ENCODE results near the gene TRPC3. TPM values are rescaled to one million over a fixed set of nuclear protein-coding genes. Genes with fewer than 3 reads are reported as not detected.

TRPC3 gene
- total and polyA plus RNA-seq, 2 of the 8 experiments (the other 6 are each of a cell fraction or from before 2014, with no cell fraction given): 0.37 to 0.41 TPM

- H3K9me3 ChIP-seq (ENCODE audit: insufficient read depth in 2 of 2, low read depth in 1 of 2, low read length in 1 of 2): no peaks in the 10 kb centered on the region
- no peak overlapping the region for H3K18ac ChIP-seq (ENCODE audit: extremely low read depth, low read length)
- CTCF ChIA-PET (ENCODE audit: partially characterized antibody): interaction anchor here (1.0 kb wide), 1 partner anchor 22 kb away, joined by 3 read pairs; no protein-coding TSS in a partner anchor
- no peak overlapping the region for H4K5ac ChIP-seq (ENCODE audit: insufficient read length, low read depth, low read length)
- no peak overlapping the region for H4K91ac ChIP-seq (replicated peaks; ENCODE audit: insufficient read length, low read length)
- H3K27me3 ChIP-seq (replicated peaks in 1 of 4; ENCODE audit: control insufficient read depth in 3 of 4, extremely low read depth in 1 of 4, insufficient read depth in 3 of 4, low read length in 3 of 4): no peaks in the 10 kb centered on the region
- H3K23me2 ChIP-seq (ENCODE audit: low read depth, low read length): no peaks in the 10 kb centered on the region
- H4K8ac ChIP-seq (ENCODE audit: extremely low read depth, insufficient read depth, low read length): no peak overlapping the region
- H3K4me2 ChIP-seq (ENCODE audit: insufficient read depth in 1 of 2, low read depth in 2 of 2, low read length in 2 of 2): no peak overlapping the region
- DNase-seq (ENCODE audit: low read depth in 1 of 2, low spot score in 2 of 2) (no peak), FAIRE-seq (no peak)
- no peak overlapping the region for H3K27ac ChIP-seq (ENCODE audit: low read depth, low read length)
- H2AFZ ChIP-seq (ENCODE audit: low read length): no peak overlapping the region
- H3K14ac ChIP-seq (ENCODE audit: insufficient read length): no peak overlapping the region
- H2BK15ac ChIP-seq (ENCODE audit: low read length): no peak overlapping the region
- H3K23ac ChIP-seq (ENCODE audit: insufficient read length): no peak overlapping the region
- no peak overlapping the region for H3K56ac ChIP-seq (replicated peaks; ENCODE audit: insufficient read length, low read depth, low read length)
- H4K20me1 ChIP-seq (replicated peaks in 1 of 2; ENCODE audit: control insufficient read depth in 1 of 2, insufficient read depth in 2 of 2, low read length in 2 of 2): no peaks in the 10 kb centered on the region
- no peak overlapping the region for H2BK120ac ChIP-seq (replicated peaks; ENCODE audit: low read depth, low read length)
- POLR2A ChIA-PET (ENCODE audit: partially characterized antibody): no interaction called here
- no peak overlapping the region for H3K9ac ChIP-seq (replicated peaks in 1 of 4; ENCODE audit: extremely low read depth in 1 of 4, low read depth in 3 of 4, low read length in 3 of 4)
- H3K4me3 ChIP-seq (ENCODE audit: extremely low read depth in 1 of 4, insufficient read depth in 2 of 4, low read depth in 3 of 4, low read length in 4 of 4): no peak overlapping the region
- H2BK12ac ChIP-seq (ENCODE audit: low read depth, low read length): no peak overlapping the region
- no peaks in the 10 kb centered on the region for H3K79me2 ChIP-seq (ENCODE audit: control insufficient read depth in 1 of 2, insufficient read depth in 2 of 2, low read length in 2 of 2)
- H2AK5ac ChIP-seq (ENCODE audit: low read depth, low read length): no peak overlapping the region
- no peak overlapping the region for H2BK20ac ChIP-seq (ENCODE audit: low read length)
- H3K4ac ChIP-seq (replicated peaks; ENCODE audit: insufficient read length, low read depth, low read length): no peak overlapping the region
- H3K79me1 ChIP-seq (ENCODE audit: low read depth, low read length): no peaks in the 10 kb centered on the region
- H3K36me3 ChIP-seq (ENCODE audit: control insufficient read depth in 2 of 4, insufficient read depth in 4 of 4, low read length in 3 of 4): no peaks in the 10 kb centered on the region
- WGBS, 2 experiments (ENCODE audit: extremely low coverage in 1 of 2, insufficient coverage in 1 of 2, insufficient read length in 1 of 2, insufficient replicate concordance in 2 of 2, low coverage in 1 of 2, low lambda C conversion rate in 2 of 2, missing lambda C conversion rate in 1 of 2): 64% methylated on average over 2 of the region's 2 CpGs; no CpG with 5 or more reads in 1 of the 2 experiments
- no peak overlapping the region for H2BK5ac ChIP-seq (ENCODE audit: low read depth, low read length)
- H3K4me1 ChIP-seq (replicated peaks in 1 of 4; ENCODE audit: control insufficient read depth in 3 of 4, insufficient read depth in 4 of 4, low read length in 3 of 4): no peaks in the 10 kb centered on the region; a peak in 1 of 7 replicates
- no peak for TF ChIP-seq POU5F1 (IDR thresholded peaks at IDR 0.05; ENCODE audit: low read depth, low read length)
- TF ChIP-seq EP300 (IDR thresholded peaks at IDR 0.05; ENCODE audit: borderline replicate concordance in 1 of 2, low read depth in 2 of 2, low read length in 2 of 2): no peak
- TF ChIP-seq BRCA1 (IDR thresholded peaks at IDR 0.05; ENCODE audit: low read depth, low read length): no peak
- no peak for TF ChIP-seq GTF2F1 (IDR thresholded peaks at IDR 0.05; ENCODE audit: borderline replicate concordance, low read depth, low read length)
- no peak for TF ChIP-seq HDAC2 (IDR thresholded peaks at IDR 0.05; ENCODE audit: borderline replicate concordance in 1 of 2, low read depth in 2 of 2, low read length in 2 of 2)
- TF ChIP-seq SP2 (IDR thresholded peaks at IDR 0.05; ENCODE audit: low read length): no peak
- TF ChIP-seq SIN3A (conservative IDR thresholded peaks at IDR 0.05 in 1 of 2, IDR thresholded peaks at IDR 0.05 in 1 of 2; ENCODE audit: low read depth in 1 of 2, low read length in 2 of 2): no peak
- TF ChIP-seq CEBPB (IDR thresholded peaks at IDR 0.05; ENCODE audit: low read depth, low read length): no peak
- no peak for TF ChIP-seq KDM5A (IDR thresholded peaks at IDR 0.05; ENCODE audit: low read length)
- TF ChIP-seq, protein P1, sequence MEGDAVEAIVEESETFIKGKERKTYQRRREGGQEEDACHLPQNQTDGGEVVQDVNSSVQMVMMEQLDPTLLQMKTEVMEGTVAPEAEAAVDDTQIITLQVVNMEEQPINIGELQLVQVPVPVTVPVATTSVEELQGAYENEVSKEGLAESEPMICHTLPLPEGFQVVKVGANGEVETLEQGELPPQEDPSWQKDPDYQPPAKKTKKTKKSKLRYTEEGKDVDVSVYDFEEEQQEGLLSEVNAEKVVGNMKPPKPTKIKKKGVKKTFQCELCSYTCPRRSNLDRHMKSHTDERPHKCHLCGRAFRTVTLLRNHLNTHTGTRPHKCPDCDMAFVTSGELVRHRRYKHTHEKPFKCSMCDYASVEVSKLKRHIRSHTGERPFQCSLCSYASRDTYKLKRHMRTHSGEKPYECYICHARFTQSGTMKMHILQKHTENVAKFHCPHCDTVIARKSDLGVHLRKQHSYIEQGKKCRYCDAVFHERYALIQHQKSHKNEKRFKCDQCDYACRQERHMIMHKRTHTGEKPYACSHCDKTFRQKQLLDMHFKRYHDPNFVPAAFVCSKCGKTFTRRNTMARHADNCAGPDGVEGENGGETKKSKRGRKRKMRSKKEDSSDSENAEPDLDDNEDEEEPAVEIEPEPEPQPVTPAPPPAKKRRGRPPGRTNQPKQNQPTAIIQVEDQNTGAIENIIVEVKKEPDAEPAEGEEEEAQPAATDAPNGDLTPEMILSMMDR (IDR thresholded peaks at IDR 0.05; ENCODE audit: control extremely low read depth in 1 of 3, insufficient read depth in 1 of 3, low read depth in 1 of 3, low read length in 3 of 3): no peak
- no peak for TF ChIP-seq SRF (IDR thresholded peaks at IDR 0.05; ENCODE audit: low read depth, low read length)
- TF ChIP-seq YY1 (IDR thresholded peaks at IDR 0.05; ENCODE audit: low read depth, low read length): no peak
Measured at GRCh38 chr4:121875652-121876051, 76.2 kb downstream of the TRPC3 start.
